ENCODE data around the gene TRIM65.

GRCh38 chr17:75900691-75901533 is 4.2 kb upstream of the TRIM65 start:
- TF ChIP-seq CTCF (IDR thresholded peaks at IDR 0.05): no peak
- TF ChIP-seq EP300 (IDR thresholded peaks at IDR 0.05): no peak
